DOHH2 (cell line): ENCODE measurements around the gene OR2M5.

Experiments
- EZH2phosphoT487 ChIP-seq: fragments of 200-600 bp; sonication (generic); IDR thresholded peaks from 2 replicates; pipeline ENCODE4 v1.6.1; 2017; ENCODE audit warnings: borderline replicate concordance, mild to moderate bottlenecking, antibody characterized with exemption, low read length, moderate library complexity, mixed read lengths
- TF ChIP-seq, protein P1 (sequence below): fragments of 200-600 bp; sonication (generic); IDR thresholded peaks from one replicate; pipeline ENCODE4 v1.5.1; 2014; ENCODE audit warnings: antibody characterized with exemption, mild to moderate bottlenecking, low read depth, low read length; ENCODE audit not compliant: poor library complexity, severe bottlenecking

DNA sequence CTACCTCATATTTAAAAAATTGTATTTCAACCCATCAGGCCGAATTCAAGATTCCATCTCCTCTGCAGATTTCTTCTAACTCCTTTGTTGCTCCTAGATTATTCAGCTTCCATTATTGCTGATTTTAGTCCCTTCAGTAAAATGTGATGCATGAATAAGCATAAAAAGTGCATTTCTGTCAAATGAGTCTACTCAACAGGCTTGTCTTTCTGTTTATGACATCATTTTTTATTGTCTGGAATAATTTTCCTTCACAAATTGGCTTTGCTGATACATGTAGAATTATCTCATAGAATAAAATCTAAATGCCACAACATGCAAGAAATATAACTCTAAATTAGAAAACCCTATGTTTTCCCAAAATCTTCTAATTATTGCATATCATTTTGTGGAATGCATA is 1.6 kb upstream of the OR2M5 start:
- TF ChIP-seq, protein P1, sequence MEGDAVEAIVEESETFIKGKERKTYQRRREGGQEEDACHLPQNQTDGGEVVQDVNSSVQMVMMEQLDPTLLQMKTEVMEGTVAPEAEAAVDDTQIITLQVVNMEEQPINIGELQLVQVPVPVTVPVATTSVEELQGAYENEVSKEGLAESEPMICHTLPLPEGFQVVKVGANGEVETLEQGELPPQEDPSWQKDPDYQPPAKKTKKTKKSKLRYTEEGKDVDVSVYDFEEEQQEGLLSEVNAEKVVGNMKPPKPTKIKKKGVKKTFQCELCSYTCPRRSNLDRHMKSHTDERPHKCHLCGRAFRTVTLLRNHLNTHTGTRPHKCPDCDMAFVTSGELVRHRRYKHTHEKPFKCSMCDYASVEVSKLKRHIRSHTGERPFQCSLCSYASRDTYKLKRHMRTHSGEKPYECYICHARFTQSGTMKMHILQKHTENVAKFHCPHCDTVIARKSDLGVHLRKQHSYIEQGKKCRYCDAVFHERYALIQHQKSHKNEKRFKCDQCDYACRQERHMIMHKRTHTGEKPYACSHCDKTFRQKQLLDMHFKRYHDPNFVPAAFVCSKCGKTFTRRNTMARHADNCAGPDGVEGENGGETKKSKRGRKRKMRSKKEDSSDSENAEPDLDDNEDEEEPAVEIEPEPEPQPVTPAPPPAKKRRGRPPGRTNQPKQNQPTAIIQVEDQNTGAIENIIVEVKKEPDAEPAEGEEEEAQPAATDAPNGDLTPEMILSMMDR: no peak
- no peak for TF ChIP-seq EZH2phosphoT487
